GM19193 (cell line): ENCODE measurements around the gene CCDC51.

Experiments used
- POLR2A ChIP-seq: IDR thresholded peaks from 4 replicates; pipeline ENCODE4 v1.6.1; 2011; ENCODE audit not compliant: insufficient read depth, insufficient read length; ENCODE audit errors: extremely low read depth

Gene CCDC51

GRCh38 chr3:48417529-48418108 lies 22.3 kb downstream of the CCDC51 start:
- TF ChIP-seq POLR2A: no peak

GRCh38 chr3:48416546-48416945 lies 23.4 kb downstream of the CCDC51 start:
- no peak for TF ChIP-seq POLR2A

- TF ChIP-seq POLR2A: no peak
Observed at GRCh38 chr3:48416091-48416505, 23.8 kb downstream of the CCDC51 start.

GRCh38 chr3:48415251-48415953 lies 24.5 kb downstream of the CCDC51 start:
- no peak for TF ChIP-seq POLR2A

- no peak for TF ChIP-seq POLR2A
Observed at GRCh38 chr3:48414376-48415250, 25.3 kb downstream of the CCDC51 start.

- TF ChIP-seq POLR2A: no peak
Observed at GRCh38 chr3:48413611-48414010, 26.3 kb downstream of the CCDC51 start.

GRCh38 chr3:48413086-48413485 lies 26.8 kb downstream of the CCDC51 start:
- TF ChIP-seq POLR2A: no peak

- no peak for TF ChIP-seq POLR2A
Observed at GRCh38 chr3:48412375-48413001, 27.4 kb downstream of the CCDC51 start.

- no peak for TF ChIP-seq POLR2A
Observed at GRCh38 chr3:48411606-48412374, 28.1 kb downstream of the CCDC51 start.

- no peak for TF ChIP-seq POLR2A
Observed at GRCh38 chr3:48411041-48411588, 28.8 kb downstream of the CCDC51 start.

GRCh38 chr3:48410205-48411040 lies 29.5 kb downstream of the CCDC51 start:
- TF ChIP-seq POLR2A: no peak

- TF ChIP-seq POLR2A: no peak
Observed at GRCh38 chr3:48409291-48410201, 30.4 kb downstream of the CCDC51 start.
